WTC11 (cell line): ENCODE measurements around the gene LHFPL6. TPM values are rescaled to one million over a fixed set of nuclear protein-coding genes. Genes with fewer than 3 reads are reported as not detected.

Experiments used
- ATAC-seq: fragments of 200-7000 bp; cut with Tn5 transposase; 2 replicates; pipeline ENCODE4 v1.10.0; 2021; ENCODE audit warnings: mild to moderate bottlenecking, moderate library complexity
- CTCF ChIA-PET: fragments of 300-600 bp; sonication (Branson Sonifier 250); formaldehyde crosslinking; loops from one replicate; lab custom pipeline; 2021; ENCODE audit warnings: antibody characterized with exemption; lab: Charles Lee
- POLR2A ChIA-PET: fragments of 350-600 bp; sonication (Branson Sonifier 250); formaldehyde crosslinking; loops from one replicate; lab custom pipeline; 2021; ENCODE audit warnings: antibody characterized with exemption; lab: Charles Lee
- DNase-seq: peaks from one replicate; pipeline ENCODE4 v3.0.0; 2021; ENCODE audit warnings: low spot score
- H3K27ac Mint-ChIP-seq: 2 replicates; pipeline ENCODE4 v1.8.0; 2021; ENCODE audit warnings: mixed read lengths
- H3K27me3 Mint-ChIP-seq: 2 replicates; pipeline ENCODE4 v1.8.0; 2021; ENCODE audit warnings: low read depth, mild to moderate bottlenecking, moderate library complexity, mixed read lengths
- H3K36me3 Mint-ChIP-seq: 2 replicates; pipeline ENCODE4 v1.8.0; 2021; ENCODE audit warnings: mixed read lengths
- H3K4me1 Mint-ChIP-seq: 2 replicates; pipeline ENCODE4 v1.8.0; 2022; ENCODE audit warnings: mixed read lengths
- H3K4me3 Mint-ChIP-seq: 2 replicates; pipeline ENCODE4 v1.8.0; 2021; ENCODE audit warnings: mild to moderate bottlenecking, moderate library complexity, mixed read lengths
- H3K9me3 Mint-ChIP-seq: 2 replicates; pipeline ENCODE4 v1.8.0; 2021; ENCODE audit warnings: mixed read lengths
- CBFB ChIP-seq: sonication (generic); formaldehyde crosslinking; IDR thresholded peaks from 2 replicates; pipeline ENCODE4 v1.8.1; 2022; ENCODE audit warnings: mild to moderate bottlenecking, low read depth, missing genetic modification reagents
- ESRRA ChIP-seq: sonication (generic); formaldehyde crosslinking; IDR thresholded peaks from 2 replicates; pipeline ENCODE4 v1.8.1; 2022; ENCODE audit warnings: mild to moderate bottlenecking, missing genetic modification reagents, borderline replicate concordance
- ETV6 ChIP-seq: sonication (generic); formaldehyde crosslinking; IDR thresholded peaks from 2 replicates; pipeline ENCODE4 v1.8.1; 2022; ENCODE audit warnings: mild to moderate bottlenecking, missing genetic modification reagents
- NFATC4 ChIP-seq: fragments of 250-450 bp; sonication (Bioruptor Pico); IDR thresholded peaks from 2 replicates; pipeline ENCODE4 v1.9.0; 2021; ENCODE audit warnings: mild to moderate bottlenecking
- SMAD3 ChIP-seq: sonication (generic); formaldehyde crosslinking; IDR thresholded peaks from 2 replicates; pipeline ENCODE4 v1.8.0; 2022; ENCODE audit warnings: missing genetic modification reagents, mild to moderate bottlenecking, borderline replicate concordance
- SP1 ChIP-seq: sonication (generic); formaldehyde crosslinking; conservative IDR thresholded peaks from 2 replicates; pipeline ENCODE4 v1.8.1; 2022; ENCODE audit warnings: missing genetic modification reagents
- TCF7 ChIP-seq: sonication (generic); formaldehyde crosslinking; IDR thresholded peaks from 2 replicates; pipeline ENCODE4 v1.8.0; 2022; ENCODE audit warnings: mild to moderate bottlenecking, low read depth, missing genetic modification reagents, moderate library complexity
- TEAD4 ChIP-seq: sonication (generic); formaldehyde crosslinking; IDR thresholded peaks from 2 replicates; pipeline ENCODE4 v1.8.0; 2022; ENCODE audit warnings: mild to moderate bottlenecking, missing genetic modification reagents
- ZBTB21 ChIP-seq: sonication (generic); formaldehyde crosslinking; IDR thresholded peaks from 2 replicates; pipeline ENCODE4 v1.8.1; 2023; ENCODE audit warnings: mild to moderate bottlenecking, missing genetic modification reagents, borderline replicate concordance
- ZNF121 ChIP-seq: sonication (generic); formaldehyde crosslinking; IDR thresholded peaks from 2 replicates; pipeline ENCODE4 v1.8.0; 2023; ENCODE audit warnings: missing genetic modification reagents
- ZNF138 ChIP-seq: sonication (generic); formaldehyde crosslinking; conservative IDR thresholded peaks from 2 replicates; pipeline ENCODE4 v1.8.1; 2022; ENCODE audit warnings: mild to moderate bottlenecking, moderate library complexity, missing genetic modification reagents
- total RNA-seq: library from RNA; stranded (reverse); gene quantifications from 3 replicates; pipeline ENCODE4 v1.2.3, GENCODE V29; 2021
- TF ChIP-seq, protein P1 (sequence below): fragments of 250-450 bp; sonication (Bioruptor Pico); IDR thresholded peaks from 2 replicates; pipeline ENCODE4 v1.9.0; 2021; ENCODE audit warnings: mild to moderate bottlenecking, borderline replicate concordance
- TF ChIP-seq, protein P2 (sequence below): sonication (generic); formaldehyde crosslinking; IDR thresholded peaks from 2 replicates; pipeline ENCODE4 v1.8.1; 2023; ENCODE audit warnings: mild to moderate bottlenecking, missing genetic modification reagents, borderline replicate concordance
- TF ChIP-seq, protein P3 (sequence below): sonication (generic); formaldehyde crosslinking; IDR thresholded peaks from 2 replicates; pipeline ENCODE4 v1.8.0; 2022; ENCODE audit warnings: mild to moderate bottlenecking, missing genetic modification reagents
- TF ChIP-seq, protein P4 (sequence below): fragments of 250-450 bp; sonication (Bioruptor Pico); IDR thresholded peaks from 2 replicates; pipeline ENCODE4 v2.1.2; 2022; ENCODE audit warnings: mild to moderate bottlenecking, moderate library complexity
- TF ChIP-seq, protein P5 (sequence below): fragments of 200-600 bp; IDR thresholded peaks from 2 replicates; pipeline ENCODE4 v1.8.0; 2022; ENCODE audit warnings: antibody characterized with exemption
- TF ChIP-seq, protein P6 (sequence below): sonication (generic); formaldehyde crosslinking; IDR thresholded peaks from 2 replicates; pipeline ENCODE4 v1.8.1; 2023; ENCODE audit warnings: mild to moderate bottlenecking, missing genetic modification reagents, moderate library complexity
- TF ChIP-seq, protein P7 (sequence below): sonication (generic); formaldehyde crosslinking; IDR thresholded peaks from 2 replicates; pipeline ENCODE4 v1.8.0; 2022; ENCODE audit warnings: missing genetic modification reagents

LHFPL6 gene
- total RNA-seq, 1 experiment from 2014 or later, result 4.5 TPM

DNA sequence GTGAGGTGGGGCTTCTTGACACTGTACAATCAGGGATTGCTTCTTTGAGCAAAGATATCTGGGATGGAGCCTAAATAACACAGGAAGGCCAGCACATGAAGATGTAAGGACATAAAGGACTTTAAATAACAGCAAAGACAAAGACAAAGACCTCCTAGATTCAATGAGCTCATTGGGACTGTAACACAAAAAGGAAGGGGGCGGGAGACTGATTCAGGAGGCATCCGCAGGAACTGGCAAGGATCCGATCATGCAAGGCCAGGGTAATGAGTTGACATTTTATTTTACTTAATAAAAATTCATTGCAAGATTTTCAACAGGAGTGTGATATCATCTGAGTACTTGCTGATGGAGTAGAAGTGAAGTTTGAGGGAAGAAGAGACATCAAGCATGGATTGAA, 121.5 kb downstream of the LHFPL6 start:
- Mint-ChIP-seq H3K36me3 (no peaks in the 10 kb centered on the region), H3K27ac (no peak overlapping the region), H3K4me3 (no peak overlapping the region), H3K4me1 (peaks cover 47% of the 10 kb centered on the region), H3K27me3 (no peaks in the 10 kb centered on the region), H3K9me3 (no peaks in the 10 kb centered on the region)
- ATAC-seq (no peak), DNase-seq (no peak)
- CTCF ChIA-PET, result interaction anchor here (0.8 to 1.3 kb wide), 2 partner anchors 64 to 131 kb away, joined by 3 to 4 read pairs; no protein-coding TSS in a partner anchor
- POLR2A ChIA-PET, result no interaction called here
- no peak for TF ChIP-seq TCF7
- TF ChIP-seq, protein P1, sequence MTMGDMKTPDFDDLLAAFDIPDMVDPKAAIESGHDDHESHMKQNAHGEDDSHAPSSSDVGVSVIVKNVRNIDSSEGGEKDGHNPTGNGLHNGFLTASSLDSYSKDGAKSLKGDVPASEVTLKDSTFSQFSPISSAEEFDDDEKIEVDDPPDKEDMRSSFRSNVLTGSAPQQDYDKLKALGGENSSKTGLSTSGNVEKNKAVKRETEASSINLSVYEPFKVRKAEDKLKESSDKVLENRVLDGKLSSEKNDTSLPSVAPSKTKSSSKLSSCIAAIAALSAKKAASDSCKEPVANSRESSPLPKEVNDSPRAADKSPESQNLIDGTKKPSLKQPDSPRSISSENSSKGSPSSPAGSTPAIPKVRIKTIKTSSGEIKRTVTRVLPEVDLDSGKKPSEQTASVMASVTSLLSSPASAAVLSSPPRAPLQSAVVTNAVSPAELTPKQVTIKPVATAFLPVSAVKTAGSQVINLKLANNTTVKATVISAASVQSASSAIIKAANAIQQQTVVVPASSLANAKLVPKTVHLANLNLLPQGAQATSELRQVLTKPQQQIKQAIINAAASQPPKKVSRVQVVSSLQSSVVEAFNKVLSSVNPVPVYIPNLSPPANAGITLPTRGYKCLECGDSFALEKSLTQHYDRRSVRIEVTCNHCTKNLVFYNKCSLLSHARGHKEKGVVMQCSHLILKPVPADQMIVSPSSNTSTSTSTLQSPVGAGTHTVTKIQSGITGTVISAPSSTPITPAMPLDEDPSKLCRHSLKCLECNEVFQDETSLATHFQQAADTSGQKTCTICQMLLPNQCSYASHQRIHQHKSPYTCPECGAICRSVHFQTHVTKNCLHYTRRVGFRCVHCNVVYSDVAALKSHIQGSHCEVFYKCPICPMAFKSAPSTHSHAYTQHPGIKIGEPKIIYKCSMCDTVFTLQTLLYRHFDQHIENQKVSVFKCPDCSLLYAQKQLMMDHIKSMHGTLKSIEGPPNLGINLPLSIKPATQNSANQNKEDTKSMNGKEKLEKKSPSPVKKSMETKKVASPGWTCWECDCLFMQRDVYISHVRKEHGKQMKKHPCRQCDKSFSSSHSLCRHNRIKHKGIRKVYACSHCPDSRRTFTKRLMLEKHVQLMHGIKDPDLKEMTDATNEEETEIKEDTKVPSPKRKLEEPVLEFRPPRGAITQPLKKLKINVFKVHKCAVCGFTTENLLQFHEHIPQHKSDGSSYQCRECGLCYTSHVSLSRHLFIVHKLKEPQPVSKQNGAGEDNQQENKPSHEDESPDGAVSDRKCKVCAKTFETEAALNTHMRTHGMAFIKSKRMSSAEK (CRISPR knock-in tag), result no peak
- no peak for TF ChIP-seq CBFB
- TF ChIP-seq, protein P2, sequence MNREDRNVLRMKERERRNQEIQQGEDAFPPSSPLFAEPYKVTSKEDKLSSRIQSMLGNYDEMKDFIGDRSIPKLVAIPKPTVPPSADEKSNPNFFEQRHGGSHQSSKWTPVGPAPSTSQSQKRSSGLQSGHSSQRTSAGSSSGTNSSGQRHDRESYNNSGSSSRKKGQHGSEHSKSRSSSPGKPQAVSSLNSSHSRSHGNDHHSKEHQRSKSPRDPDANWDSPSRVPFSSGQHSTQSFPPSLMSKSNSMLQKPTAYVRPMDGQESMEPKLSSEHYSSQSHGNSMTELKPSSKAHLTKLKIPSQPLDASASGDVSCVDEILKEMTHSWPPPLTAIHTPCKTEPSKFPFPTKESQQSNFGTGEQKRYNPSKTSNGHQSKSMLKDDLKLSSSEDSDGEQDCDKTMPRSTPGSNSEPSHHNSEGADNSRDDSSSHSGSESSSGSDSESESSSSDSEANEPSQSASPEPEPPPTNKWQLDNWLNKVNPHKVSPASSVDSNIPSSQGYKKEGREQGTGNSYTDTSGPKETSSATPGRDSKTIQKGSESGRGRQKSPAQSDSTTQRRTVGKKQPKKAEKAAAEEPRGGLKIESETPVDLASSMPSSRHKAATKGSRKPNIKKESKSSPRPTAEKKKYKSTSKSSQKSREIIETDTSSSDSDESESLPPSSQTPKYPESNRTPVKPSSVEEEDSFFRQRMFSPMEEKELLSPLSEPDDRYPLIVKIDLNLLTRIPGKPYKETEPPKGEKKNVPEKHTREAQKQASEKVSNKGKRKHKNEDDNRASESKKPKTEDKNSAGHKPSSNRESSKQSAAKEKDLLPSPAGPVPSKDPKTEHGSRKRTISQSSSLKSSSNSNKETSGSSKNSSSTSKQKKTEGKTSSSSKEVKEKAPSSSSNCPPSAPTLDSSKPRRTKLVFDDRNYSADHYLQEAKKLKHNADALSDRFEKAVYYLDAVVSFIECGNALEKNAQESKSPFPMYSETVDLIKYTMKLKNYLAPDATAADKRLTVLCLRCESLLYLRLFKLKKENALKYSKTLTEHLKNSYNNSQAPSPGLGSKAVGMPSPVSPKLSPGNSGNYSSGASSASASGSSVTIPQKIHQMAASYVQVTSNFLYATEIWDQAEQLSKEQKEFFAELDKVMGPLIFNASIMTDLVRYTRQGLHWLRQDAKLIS (CRISPR knock-in tag), result no peak
- no peak for TF ChIP-seq NFATC4 (CRISPR knock-in tag)
- no peak for TF ChIP-seq ETV6 (CRISPR knock-in tag)
- TF ChIP-seq, protein P3, sequence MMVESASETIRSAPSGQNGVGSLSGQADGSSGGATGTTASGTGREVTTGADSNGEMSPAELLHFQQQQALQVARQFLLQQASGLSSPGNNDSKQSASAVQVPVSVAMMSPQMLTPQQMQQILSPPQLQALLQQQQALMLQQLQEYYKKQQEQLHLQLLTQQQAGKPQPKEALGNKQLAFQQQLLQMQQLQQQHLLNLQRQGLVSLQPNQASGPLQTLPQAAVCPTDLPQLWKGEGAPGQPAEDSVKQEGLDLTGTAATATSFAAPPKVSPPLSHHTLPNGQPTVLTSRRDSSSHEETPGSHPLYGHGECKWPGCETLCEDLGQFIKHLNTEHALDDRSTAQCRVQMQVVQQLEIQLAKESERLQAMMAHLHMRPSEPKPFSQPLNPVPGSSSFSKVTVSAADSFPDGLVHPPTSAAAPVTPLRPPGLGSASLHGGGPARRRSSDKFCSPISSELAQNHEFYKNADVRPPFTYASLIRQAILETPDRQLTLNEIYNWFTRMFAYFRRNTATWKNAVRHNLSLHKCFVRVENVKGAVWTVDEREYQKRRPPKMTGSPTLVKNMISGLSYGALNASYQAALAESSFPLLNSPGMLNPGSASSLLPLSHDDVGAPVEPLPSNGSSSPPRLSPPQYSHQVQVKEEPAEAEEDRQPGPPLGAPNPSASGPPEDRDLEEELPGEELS (CRISPR knock-in tag), result no peak
- no peak for TF ChIP-seq SP1 (CRISPR knock-in tag)
- TF ChIP-seq TEAD4 (CRISPR knock-in tag), result no peak
- TF ChIP-seq SMAD3 (CRISPR knock-in tag), result no peak
- TF ChIP-seq, protein P4, sequence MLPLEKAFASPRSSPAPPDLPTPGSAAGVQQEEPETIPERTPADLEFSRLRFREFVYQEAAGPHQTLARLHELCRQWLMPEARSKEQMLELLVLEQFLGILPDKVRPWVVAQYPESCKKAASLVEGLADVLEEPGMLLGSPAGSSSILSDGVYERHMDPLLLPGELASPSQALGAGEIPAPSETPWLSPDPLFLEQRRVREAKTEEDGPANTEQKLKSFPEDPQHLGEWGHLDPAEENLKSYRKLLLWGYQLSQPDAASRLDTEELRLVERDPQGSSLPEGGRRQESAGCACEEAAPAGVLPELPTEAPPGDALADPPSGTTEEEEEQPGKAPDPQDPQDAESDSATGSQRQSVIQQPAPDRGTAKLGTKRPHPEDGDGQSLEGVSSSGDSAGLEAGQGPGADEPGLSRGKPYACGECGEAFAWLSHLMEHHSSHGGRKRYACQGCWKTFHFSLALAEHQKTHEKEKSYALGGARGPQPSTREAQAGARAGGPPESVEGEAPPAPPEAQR, result no peak

DNA sequence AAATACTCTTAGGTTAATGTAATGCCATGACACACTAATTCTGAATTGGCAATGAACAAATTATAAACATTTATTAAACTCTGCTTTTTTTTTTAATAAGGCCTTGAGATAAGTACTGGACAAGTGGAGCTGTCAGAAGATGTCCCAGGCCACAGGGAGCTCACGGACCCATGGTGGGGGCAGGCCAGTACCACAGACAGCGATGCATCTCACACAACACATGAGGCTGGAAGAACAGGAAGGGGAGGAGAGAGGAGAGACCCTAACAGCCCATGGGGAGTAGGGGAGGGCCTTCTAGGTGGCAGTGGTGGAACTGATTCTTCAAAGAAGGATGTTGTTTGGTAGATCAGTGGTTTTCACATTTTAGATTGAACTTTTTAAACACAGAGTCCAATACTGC, 128.4 kb downstream of the LHFPL6 start:
- ChIA-PET POLR2A (no interaction called here), CTCF (interaction anchor here (0.9 to 1.4 kb wide), 2 partner anchors 138 to 141 kb away, joined by 3 read pairs; no protein-coding TSS in a partner anchor)
- no peaks in the 10 kb centered on the region for H3K36me3 Mint-ChIP-seq
- ATAC-seq (peak; percentile 71), DNase-seq (no peak)
- peaks cover 4% of the 10 kb centered on the region; the same call in 1 of the 2 replicates for H3K4me1 Mint-ChIP-seq
- H3K4me3 Mint-ChIP-seq, result no peak overlapping the region
- H3K9me3 Mint-ChIP-seq, result no peaks in the 10 kb centered on the region
- H3K27me3 Mint-ChIP-seq, result no peaks in the 10 kb centered on the region
- no peak overlapping the region for H3K27ac Mint-ChIP-seq
- TF ChIP-seq, protein P5, sequence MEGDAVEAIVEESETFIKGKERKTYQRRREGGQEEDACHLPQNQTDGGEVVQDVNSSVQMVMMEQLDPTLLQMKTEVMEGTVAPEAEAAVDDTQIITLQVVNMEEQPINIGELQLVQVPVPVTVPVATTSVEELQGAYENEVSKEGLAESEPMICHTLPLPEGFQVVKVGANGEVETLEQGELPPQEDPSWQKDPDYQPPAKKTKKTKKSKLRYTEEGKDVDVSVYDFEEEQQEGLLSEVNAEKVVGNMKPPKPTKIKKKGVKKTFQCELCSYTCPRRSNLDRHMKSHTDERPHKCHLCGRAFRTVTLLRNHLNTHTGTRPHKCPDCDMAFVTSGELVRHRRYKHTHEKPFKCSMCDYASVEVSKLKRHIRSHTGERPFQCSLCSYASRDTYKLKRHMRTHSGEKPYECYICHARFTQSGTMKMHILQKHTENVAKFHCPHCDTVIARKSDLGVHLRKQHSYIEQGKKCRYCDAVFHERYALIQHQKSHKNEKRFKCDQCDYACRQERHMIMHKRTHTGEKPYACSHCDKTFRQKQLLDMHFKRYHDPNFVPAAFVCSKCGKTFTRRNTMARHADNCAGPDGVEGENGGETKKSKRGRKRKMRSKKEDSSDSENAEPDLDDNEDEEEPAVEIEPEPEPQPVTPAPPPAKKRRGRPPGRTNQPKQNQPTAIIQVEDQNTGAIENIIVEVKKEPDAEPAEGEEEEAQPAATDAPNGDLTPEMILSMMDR, result no peak
- TF ChIP-seq, protein P6, sequence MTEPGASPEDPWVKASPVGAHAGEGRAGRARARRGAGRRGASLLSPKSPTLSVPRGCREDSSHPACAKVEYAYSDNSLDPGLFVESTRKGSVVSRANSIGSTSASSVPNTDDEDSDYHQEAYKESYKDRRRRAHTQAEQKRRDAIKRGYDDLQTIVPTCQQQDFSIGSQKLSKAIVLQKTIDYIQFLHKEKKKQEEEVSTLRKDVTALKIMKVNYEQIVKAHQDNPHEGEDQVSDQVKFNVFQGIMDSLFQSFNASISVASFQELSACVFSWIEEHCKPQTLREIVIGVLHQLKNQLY, result no peak
- TF ChIP-seq ZNF121 (CRISPR knock-in tag) (no peak), ZBTB21 (CRISPR knock-in tag) (no peak), ESRRA (no peak), ZNF138 (CRISPR knock-in tag) (no peak)
- TF ChIP-seq, protein P7, sequence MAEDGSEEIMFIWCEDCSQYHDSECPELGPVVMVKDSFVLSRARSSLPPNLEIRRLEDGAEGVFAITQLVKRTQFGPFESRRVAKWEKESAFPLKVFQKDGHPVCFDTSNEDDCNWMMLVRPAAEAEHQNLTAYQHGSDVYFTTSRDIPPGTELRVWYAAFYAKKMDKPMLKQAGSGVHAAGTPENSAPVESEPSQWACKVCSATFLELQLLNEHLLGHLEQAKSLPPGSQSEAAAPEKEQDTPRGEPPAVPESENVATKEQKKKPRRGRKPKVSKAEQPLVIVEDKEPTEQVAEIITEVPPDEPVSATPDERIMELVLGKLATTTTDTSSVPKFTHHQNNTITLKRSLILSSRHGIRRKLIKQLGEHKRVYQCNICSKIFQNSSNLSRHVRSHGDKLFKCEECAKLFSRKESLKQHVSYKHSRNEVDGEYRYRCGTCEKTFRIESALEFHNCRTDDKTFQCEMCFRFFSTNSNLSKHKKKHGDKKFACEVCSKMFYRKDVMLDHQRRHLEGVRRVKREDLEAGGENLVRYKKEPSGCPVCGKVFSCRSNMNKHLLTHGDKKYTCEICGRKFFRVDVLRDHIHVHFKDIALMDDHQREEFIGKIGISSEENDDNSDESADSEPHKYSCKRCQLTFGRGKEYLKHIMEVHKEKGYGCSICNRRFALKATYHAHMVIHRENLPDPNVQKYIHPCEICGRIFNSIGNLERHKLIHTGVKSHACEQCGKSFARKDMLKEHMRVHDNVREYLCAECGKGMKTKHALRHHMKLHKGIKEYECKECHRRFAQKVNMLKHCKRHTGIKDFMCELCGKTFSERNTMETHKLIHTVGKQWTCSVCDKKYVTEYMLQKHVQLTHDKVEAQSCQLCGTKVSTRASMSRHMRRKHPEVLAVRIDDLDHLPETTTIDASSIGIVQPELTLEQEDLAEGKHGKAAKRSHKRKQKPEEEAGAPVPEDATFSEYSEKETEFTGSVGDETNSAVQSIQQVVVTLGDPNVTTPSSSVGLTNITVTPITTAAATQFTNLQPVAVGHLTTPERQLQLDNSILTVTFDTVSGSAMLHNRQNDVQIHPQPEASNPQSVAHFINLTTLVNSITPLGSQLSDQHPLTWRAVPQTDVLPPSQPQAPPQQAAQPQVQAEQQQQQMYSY, result no peak
